MCF 10A (cell line): ENCODE results near the gene GLRA2. TPM values are rescaled to one million over a fixed set of nuclear protein-coding genes. Genes with fewer than 3 reads are reported as not detected.

ENCODE experiments used
- BruUV-seq: library from RNA; stranded (reverse); fragments of 400-500 nt; replicated peaks from 2 replicates; lab custom pipeline; 2021; lab: Mats Ljungman, UMichigan
- CTCF ChIA-PET: fragments of 300-600 bp; sonication (Branson Sonifier 250); formaldehyde crosslinking; extraction: SDS; loops from one replicate; lab custom pipeline; 2021; ENCODE audit warnings: antibody characterized with exemption, inconsistent platforms; lab: Yijun Ruan, JAX
- POLR2A ChIA-PET: fragments of 300-600, 350-650 bp; sonication (Branson Sonifier 250); formaldehyde crosslinking; extraction: SDS; loops from one replicate; lab custom pipeline; 2020; ENCODE audit warnings: antibody characterized with exemption, inconsistent platforms; lab: Yijun Ruan, JAX
- DNase-seq: peaks from one replicate; pipeline ENCODE4 v3.0.0-alpha.2; 2018; ENCODE audit not compliant: unreplicated experiment
- H3K27ac Mint-ChIP-seq: one replicate; pipeline ENCODE4 v1.8.0; 2022; ENCODE audit warnings: mild to moderate bottlenecking, low read depth, mixed read lengths; ENCODE audit not compliant: unreplicated experiment
- H3K27me3 Mint-ChIP-seq: one replicate; pipeline ENCODE4 v1.8.0; 2022; ENCODE audit warnings: mixed read lengths; ENCODE audit not compliant: insufficient read depth, unreplicated experiment
- H3K36me3 Mint-ChIP-seq: one replicate; pipeline ENCODE4 v1.8.0; 2022; ENCODE audit warnings: mild to moderate bottlenecking, moderate library complexity, mixed read lengths; ENCODE audit not compliant: insufficient read depth, unreplicated experiment
- H3K4me1 Mint-ChIP-seq: one replicate; pipeline ENCODE4 v1.8.0; 2022; ENCODE audit warnings: mixed read lengths; ENCODE audit not compliant: insufficient read depth, unreplicated experiment
- H3K4me3 Mint-ChIP-seq: one replicate; pipeline ENCODE4 v1.8.0; 2022; ENCODE audit warnings: mild to moderate bottlenecking, moderate library complexity, mixed read lengths; ENCODE audit not compliant: unreplicated experiment
- H3K9me3 Mint-ChIP-seq: one replicate; pipeline ENCODE4 v1.8.0; 2022; ENCODE audit warnings: mixed read lengths; ENCODE audit not compliant: unreplicated experiment
- CTCF ChIP-seq: fragments of 200-600 bp; IDR thresholded peaks from one replicate; pipeline ENCODE4 v1.8.0; 2022; ENCODE audit warnings: antibody characterized with exemption, mild to moderate bottlenecking; ENCODE audit not compliant: unreplicated experiment
- intact Hi-C: fragments of 100-400 bp; cut with micrococcal nuclease; formaldehyde crosslinking; loops from 2 replicates; pipeline ENCODE4 v1.14.1; 2022
- total RNA-seq: library from RNA; stranded (reverse); gene quantifications from 2 replicates; pipeline ENCODE4 v1.2.3, GENCODE V29; 2022

GLRA2 gene
- total RNA-seq, 1 experiment from 2014 or later: not detected

- Mint-ChIP-seq H3K4me1 (no peaks in the 10 kb centered on the region), H3K27me3 (no peaks in the 10 kb centered on the region), H3K36me3 (no peaks in the 10 kb centered on the region), H3K27ac (no peak overlapping the region), H3K4me3 (no peak overlapping the region), H3K9me3 (no peaks in the 10 kb centered on the region)
- ChIA-PET CTCF (interaction anchor here (0.9 kb wide), 1 partner anchor 9 kb away, joined by 3 read pairs; no protein-coding TSS in a partner anchor), POLR2A (no interaction called here)
- DNase-seq: no peak
- no TSS peak for BruUV-seq
- TF ChIP-seq CTCF: no peak
- intact Hi-C loops: no loop called here
Observed at GRCh38 chrX:14660970-14661369, 131.6 kb downstream of the GLRA2 start.

GRCh38 chrX:14670819-14671218 lies 141.5 kb downstream of the GLRA2 start:
- ChIA-PET CTCF (no interaction called here), POLR2A (no interaction called here)
- Mint-ChIP-seq H3K4me3 (no peak overlapping the region), H3K36me3 (no peaks in the 10 kb centered on the region), H3K27ac (no peak overlapping the region), H3K9me3 (no peaks in the 10 kb centered on the region), H3K27me3 (peaks cover 35% of the 10 kb centered on the region), H3K4me1 (peaks cover 16% of the 10 kb centered on the region)
- intact Hi-C loops: no loop called here
- TF ChIP-seq CTCF: no peak
- DNase-seq: no peak
- BruUV-seq: no TSS peak

- Mint-ChIP-seq H3K9me3 (no peaks in the 10 kb centered on the region), H3K36me3 (no peaks in the 10 kb centered on the region), H3K27ac (no peak overlapping the region), H3K4me1 (peaks cover 16% of the 10 kb centered on the region), H3K27me3 (peaks cover 44% of the 10 kb centered on the region), H3K4me3 (no peak overlapping the region)
- no peak for TF ChIP-seq CTCF
- ChIA-PET CTCF (interaction anchor here (0.7 to 1.3 kb wide), 4 partner anchors 128 to 1528 kb away, joined by 3 to 5 read pairs (median 3); no protein-coding TSS in a partner anchor), POLR2A (interaction anchor here (1.1 kb wide), 1 partner anchor 938 kb away, joined by 4 read pairs; the partner anchor contains the start of genes OFD1 and TRAPPC2)
- no TSS peak for BruUV-seq
- intact Hi-C loops: no loop called here
- no peak for DNase-seq
Observed at GRCh38 chrX:14672611-14673172, 143.4 kb downstream of the GLRA2 start.

GRCh38 chrX:14673236-14673635 lies 143.9 kb downstream of the GLRA2 start:
- POLR2A ChIA-PET: no interaction called here
- Mint-ChIP-seq H3K27ac (no peak overlapping the region), H3K9me3 (no peaks in the 10 kb centered on the region), H3K4me3 (no peak overlapping the region), H3K4me1 (peaks cover 16% of the 10 kb centered on the region), H3K27me3 (peaks cover 44% of the 10 kb centered on the region), H3K36me3 (no peaks in the 10 kb centered on the region)
- no peak for TF ChIP-seq CTCF
- CTCF ChIA-PET: interaction anchor here (1.1 to 1.3 kb wide), 2 partner anchors 186 to 471 kb away, joined by 3 to 5 read pairs; no protein-coding TSS in a partner anchor
- TSS peak; percentile 91 for BruUV-seq
- intact Hi-C loops: no loop called here
- DNase-seq: no peak
